ENCODE results near the gene KLHL11. TPM values are rescaled to one million over a fixed set of nuclear protein-coding genes. Genes with fewer than 3 reads are reported as not detected.
A peak's percentile ranks its signal among the peaks of the same experiment; 100 is the strongest.

The KLHL11 gene
- total RNA-seq, 1 donor from 2014 or later: 17.4 TPM

GRCh38 chr17:41812381-41813151, 52.7 kb downstream of the KLHL11 start, which contains the start of gene FKBP10:
Gene FKBP10, plus strand, starts transcription at chr17:41813004. Its CDS starts 31 bp downstream, at chr17:41813035.
- H3K4me1 Mint-ChIP-seq (ENCODE audit: low read depth, unreplicated experiment): no peaks in the 10 kb centered on the region
- H3K36me3 Mint-ChIP-seq (ENCODE audit: unreplicated experiment): no peaks in the 10 kb centered on the region
- peak; percentile 65 for DNase-seq
- peak within 1 kb of the TSS; percentile 96 for H3K4me3 Mint-ChIP-seq (ENCODE audit: unreplicated experiment)
- H3K27me3 Mint-ChIP-seq (ENCODE audit: unreplicated experiment): peaks cover 11% of the 10 kb centered on the region
- H3K9me3 Mint-ChIP-seq (ENCODE audit: unreplicated experiment): peaks cover 3% of the 10 kb centered on the region
- no peak for TF ChIP-seq CTCF (IDR thresholded peaks at IDR 0.05; ENCODE audit: partially characterized antibody, unreplicated experiment)
- H3K27ac Mint-ChIP-seq (ENCODE audit: unreplicated experiment): peak within 1 kb of the TSS; percentile 46

DNA sequence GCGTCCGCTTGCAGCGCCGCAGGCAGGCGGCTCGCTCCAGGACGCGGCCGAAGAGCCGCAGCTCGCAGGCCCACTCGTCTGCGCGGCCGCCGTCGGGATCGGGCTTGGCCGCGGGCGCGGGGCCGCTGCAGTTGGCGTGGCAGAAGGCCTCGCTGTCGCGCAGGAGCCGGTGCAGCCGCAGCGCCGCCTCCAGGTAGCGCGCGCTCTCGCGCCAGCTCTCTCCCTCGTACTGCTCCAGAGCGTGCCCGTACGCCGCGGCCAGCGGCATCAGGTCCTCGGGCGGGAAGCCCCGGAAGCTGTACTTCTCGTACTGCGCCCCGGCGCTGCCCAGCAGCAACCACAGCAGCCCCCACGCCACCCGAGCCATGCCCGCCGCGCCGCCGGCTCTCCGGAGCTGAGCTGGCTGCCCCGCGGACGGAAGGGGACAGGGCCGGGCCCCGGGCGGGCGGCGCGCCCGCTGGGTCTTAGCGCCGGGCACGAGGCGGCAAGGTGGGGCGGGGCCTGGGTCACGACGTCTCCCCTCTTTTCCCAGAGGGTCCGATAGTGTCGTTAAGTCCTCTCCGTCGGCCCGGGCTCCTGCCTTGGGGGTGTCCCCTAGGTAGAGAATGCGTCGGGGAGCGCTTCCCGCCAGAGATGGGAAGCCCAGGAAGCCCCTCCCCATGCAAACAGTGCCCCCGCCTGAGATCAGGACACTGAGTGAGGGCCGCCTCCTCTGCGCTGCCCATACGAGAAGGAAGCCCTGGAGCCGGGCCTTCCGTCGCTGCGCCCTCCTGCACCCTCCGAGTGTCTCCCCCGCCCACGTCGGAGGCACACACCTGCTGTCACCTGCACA, 53.5 kb downstream of the KLHL11 start, which contains the start of gene P3H4:
Gene P3H4 (minus strand): TSS at position 401 of the 832 bp plus-strand sequence. CDS start 34 bp downstream, at position 367.
- Mint-ChIP-seq H3K4me3 (ENCODE audit: unreplicated experiment) (peak within 1 kb of the TSS; percentile 96), H3K4me1 (ENCODE audit: low read depth, unreplicated experiment) (no peaks in the 10 kb centered on the region), H3K9me3 (ENCODE audit: unreplicated experiment) (peaks cover 3% of the 10 kb centered on the region), H3K27ac (ENCODE audit: unreplicated experiment) (peak within 1 kb of the TSS; percentile 46), H3K36me3 (ENCODE audit: unreplicated experiment) (no peaks in the 10 kb centered on the region), H3K27me3 (ENCODE audit: unreplicated experiment) (peaks cover 11% of the 10 kb centered on the region)
- DNase-seq: peak; percentile 83
- TF ChIP-seq CTCF (IDR thresholded peaks at IDR 0.05; ENCODE audit: partially characterized antibody, unreplicated experiment): peak; percentile 65

DNA sequence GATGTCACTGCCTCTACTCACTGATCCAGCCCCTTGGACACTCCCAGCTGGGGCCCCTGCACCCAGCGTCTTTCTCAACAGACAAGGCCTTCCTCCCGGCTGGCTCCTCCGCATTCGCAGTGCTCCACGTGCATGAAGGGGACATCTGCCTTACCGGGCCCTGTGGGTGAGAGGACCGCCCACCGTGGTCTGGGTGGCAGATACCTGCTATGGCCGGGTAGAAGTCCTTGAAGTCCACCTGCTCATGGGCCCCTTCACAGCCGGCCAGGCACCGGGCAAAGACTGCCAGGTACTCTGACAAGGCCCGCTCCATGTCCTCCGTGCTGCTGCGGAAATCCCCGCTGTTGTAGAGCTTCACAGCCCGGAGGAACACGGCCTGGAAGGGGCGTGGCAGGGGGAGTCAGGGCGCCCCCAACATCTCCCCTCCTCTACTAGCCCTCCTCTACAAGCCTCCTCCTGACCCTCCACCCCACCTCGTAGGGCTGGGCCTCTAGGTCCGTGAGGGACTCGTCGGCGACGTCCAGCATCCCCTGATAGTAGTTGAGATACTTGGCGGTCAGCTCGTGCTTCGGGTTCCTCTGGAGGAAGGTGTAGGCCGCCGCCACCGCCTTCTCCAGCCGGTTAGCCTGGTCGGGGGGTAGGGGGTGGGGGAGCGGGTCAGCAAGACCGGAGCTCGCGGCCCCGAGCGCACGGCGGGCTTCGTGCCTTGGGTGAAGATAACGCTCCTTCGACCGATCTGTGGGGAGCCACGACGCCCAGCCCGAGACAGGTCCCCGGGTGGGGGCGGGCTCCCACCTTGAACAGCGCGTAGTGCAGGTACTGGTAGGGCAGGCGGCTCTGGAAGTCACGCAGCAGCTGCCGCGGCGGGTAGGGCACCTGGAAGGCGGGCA, 54.3 kb downstream of the KLHL11 start:
- H3K4me1 Mint-ChIP-seq (ENCODE audit: low read depth, unreplicated experiment): no peaks in the 10 kb centered on the region
- DNase-seq: no peak

More for the DNA sequence above, 54.3 kb downstream of the KLHL11 start:
- no peak for TF ChIP-seq CTCF (IDR thresholded peaks at IDR 0.05; ENCODE audit: partially characterized antibody, unreplicated experiment)
- Mint-ChIP-seq H3K9me3 (ENCODE audit: unreplicated experiment) (peaks cover 3% of the 10 kb centered on the region), H3K36me3 (ENCODE audit: unreplicated experiment) (no peaks in the 10 kb centered on the region), H3K27ac (ENCODE audit: unreplicated experiment) (no peak overlapping the region), H3K4me3 (ENCODE audit: unreplicated experiment) (peak overlapping the region; percentile 63), H3K27me3 (ENCODE audit: unreplicated experiment) (peaks cover 11% of the 10 kb centered on the region)
